Measurements from ENCODE around the gene MEDAG. TPM values are rescaled to one million over a fixed set of nuclear protein-coding genes. Genes with fewer than 3 reads are reported as not detected.

The MEDAG gene
- total RNA-seq (2014; rRNA removed; shearing (Covaris generic)): not detected in 2 replicates

GRCh38 chr13:30905932-30906383 lies at the start of gene MEDAG:
TSS of gene MEDAG (plus strand) at chr13:30906271. CDS start at chr13:30906516, 245 bp downstream.

GRCh38 chr13:30932481-30933353 lies 26.6 kb downstream of the MEDAG start, which contains the start of gene TEX26:
TSS of gene TEX26 (plus strand) at chr13:30932656. CDS start at chr13:30932716, 60 bp downstream.

Other genes starting within 250 kb of the MEDAG start
- gene ALOX5AP, start 170.7 kb upstream of the MEDAG start, total RNA-seq (2014; rRNA removed; shearing (Covaris generic)): not detected in 2 replicates
- not detected in 2 replicates for gene TEX26, start 26.4 kb downstream of the MEDAG start, total RNA-seq (2014; rRNA removed; shearing (Covaris generic))